Activated B cell treated with CpG ODN at 0.5 μM for 24 hours (primary cell): Measurements from ENCODE around the gene BARHL1. TPM values are rescaled to one million over a fixed set of nuclear protein-coding genes. Genes with fewer than 3 reads are reported as not detected.

Experiments
- ATAC-seq: fragments of 200-7000 bp; cut with Tn5 transposase; one replicate; pipeline ENCODE4 v1.10.0; 2021; ENCODE audit warnings: low read depth, mild to moderate bottlenecking, moderate library complexity
- CTCF ChIA-PET: fragments of 350-600 bp; sonication (Branson Sonifier 250); formaldehyde crosslinking; loops from one replicate; lab custom pipeline; 2021; ENCODE audit warnings: antibody characterized with exemption; lab: Charles Lee
- POLR2A ChIA-PET: fragments of 350-600 bp; sonication (Branson Sonifier 250); formaldehyde crosslinking; loops from one replicate; lab custom pipeline; 2021; ENCODE audit warnings: antibody characterized with exemption; lab: Charles Lee
- DNase-seq: peaks from one replicate; pipeline ENCODE4 v3.0.0; 2022
- H3K27ac Mint-ChIP-seq: one replicate; pipeline ENCODE4 v1.8.0; 2020; ENCODE audit warnings: mixed read lengths
- H3K27me3 Mint-ChIP-seq: one replicate; pipeline ENCODE4 v1.8.0; 2021; ENCODE audit warnings: mixed read lengths
- H3K36me3 Mint-ChIP-seq: one replicate; pipeline ENCODE4 v1.8.0; 2021; ENCODE audit warnings: low read depth, mixed read lengths
- H3K4me1 Mint-ChIP-seq: one replicate; pipeline ENCODE4 v1.8.0; 2021; ENCODE audit warnings: mixed read lengths
- H3K4me3 Mint-ChIP-seq: one replicate; pipeline ENCODE4 v1.8.0; 2020; ENCODE audit warnings: mild to moderate bottlenecking, mixed read lengths
- H3K9me3 Mint-ChIP-seq: one replicate; pipeline ENCODE4 v1.8.0; 2020; ENCODE audit warnings: mixed read lengths
- intact Hi-C: fragments of 100-400 bp; cut with micrococcal nuclease; formaldehyde crosslinking; loops from one replicate; pipeline ENCODE4 v1.15.1; 2024
- total RNA-seq: library from RNA; stranded (reverse); gene quantifications from 2 replicates; pipeline ENCODE4 v1.2.3, GENCODE V29; 2022
- TF ChIP-seq, protein P1 (sequence below): fragments of 200-600 bp; IDR thresholded peaks from one replicate; pipeline ENCODE4 v1.8.0; 2022; ENCODE audit warnings: antibody characterized with exemption, mild to moderate bottlenecking

BARHL1 gene
- not detected in 2 replicates for total RNA-seq

DNA sequence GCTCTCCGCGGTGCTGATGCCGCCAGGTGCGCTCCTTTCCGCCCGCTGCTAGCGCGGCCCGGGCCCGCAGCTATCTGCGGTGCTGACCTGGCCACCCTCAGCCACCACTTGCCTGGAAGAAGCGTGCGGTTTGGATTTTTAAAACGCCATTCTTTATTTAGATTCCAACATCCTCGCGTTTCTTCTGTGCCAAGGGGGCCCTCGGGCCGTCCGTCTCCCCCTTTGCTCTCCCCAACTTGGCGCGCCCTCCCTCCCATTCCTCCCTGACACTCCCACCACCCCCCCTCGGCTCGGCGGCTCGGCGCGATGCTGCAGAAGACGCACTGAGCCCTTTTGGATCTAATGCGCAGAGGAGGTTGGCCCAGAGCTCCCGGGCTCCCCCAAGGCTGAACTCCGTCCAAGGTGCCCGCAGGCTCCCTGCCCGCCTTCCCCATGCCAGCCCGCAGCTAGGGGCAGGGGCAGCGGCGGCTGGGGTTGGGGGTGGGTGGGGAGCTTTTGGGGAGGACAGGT lies at the start of gene BARHL1:
Gene BARHL1, plus strand, starts transcription at position 331 of the 510 bp plus-strand sequence. CDS start 192 bp downstream, outside the sequence.
- H3K4me3 Mint-ChIP-seq, result peak within 1 kb of the TSS; percentile 53
- POLR2A ChIA-PET, result no interaction called here
- DNase-seq, result no peak
- H3K36me3 Mint-ChIP-seq, result no peaks in the 10 kb centered on the region
- H3K27ac Mint-ChIP-seq, result no peak within 1 kb of the TSS
- peaks cover 47% of the 10 kb centered on the region for H3K27me3 Mint-ChIP-seq
- CTCF ChIA-PET, result no interaction called here
- H3K9me3 Mint-ChIP-seq, result no peaks in the 10 kb centered on the region
- intact Hi-C loops, result no loop called here
- H3K4me1 Mint-ChIP-seq, result peaks cover 17% of the 10 kb centered on the region
- no peak for ATAC-seq
- TF ChIP-seq, protein P1, sequence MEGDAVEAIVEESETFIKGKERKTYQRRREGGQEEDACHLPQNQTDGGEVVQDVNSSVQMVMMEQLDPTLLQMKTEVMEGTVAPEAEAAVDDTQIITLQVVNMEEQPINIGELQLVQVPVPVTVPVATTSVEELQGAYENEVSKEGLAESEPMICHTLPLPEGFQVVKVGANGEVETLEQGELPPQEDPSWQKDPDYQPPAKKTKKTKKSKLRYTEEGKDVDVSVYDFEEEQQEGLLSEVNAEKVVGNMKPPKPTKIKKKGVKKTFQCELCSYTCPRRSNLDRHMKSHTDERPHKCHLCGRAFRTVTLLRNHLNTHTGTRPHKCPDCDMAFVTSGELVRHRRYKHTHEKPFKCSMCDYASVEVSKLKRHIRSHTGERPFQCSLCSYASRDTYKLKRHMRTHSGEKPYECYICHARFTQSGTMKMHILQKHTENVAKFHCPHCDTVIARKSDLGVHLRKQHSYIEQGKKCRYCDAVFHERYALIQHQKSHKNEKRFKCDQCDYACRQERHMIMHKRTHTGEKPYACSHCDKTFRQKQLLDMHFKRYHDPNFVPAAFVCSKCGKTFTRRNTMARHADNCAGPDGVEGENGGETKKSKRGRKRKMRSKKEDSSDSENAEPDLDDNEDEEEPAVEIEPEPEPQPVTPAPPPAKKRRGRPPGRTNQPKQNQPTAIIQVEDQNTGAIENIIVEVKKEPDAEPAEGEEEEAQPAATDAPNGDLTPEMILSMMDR, result no peak

DNA sequence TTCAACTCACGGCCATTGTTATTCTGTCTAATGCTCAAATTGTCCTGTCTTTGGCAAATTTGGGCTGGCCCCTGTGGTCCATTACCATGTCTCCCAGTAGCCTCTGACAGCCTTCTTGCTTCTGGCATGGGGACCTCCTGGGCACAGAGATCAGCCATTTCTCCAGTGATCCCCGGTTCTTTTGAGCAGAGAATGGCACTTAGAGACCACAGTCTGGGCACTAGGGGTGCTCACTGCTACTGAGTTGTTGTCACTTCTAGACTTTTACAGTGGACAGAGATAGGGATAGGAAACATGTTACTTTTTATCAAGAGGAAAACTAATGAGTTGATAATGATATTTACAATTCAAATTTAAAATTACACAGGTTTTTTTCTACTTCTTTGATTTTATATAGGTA lies 47.6 kb upstream of the BARHL1 start:
- H3K27me3 Mint-ChIP-seq, result peaks cover 13% of the 10 kb centered on the region

DNA sequence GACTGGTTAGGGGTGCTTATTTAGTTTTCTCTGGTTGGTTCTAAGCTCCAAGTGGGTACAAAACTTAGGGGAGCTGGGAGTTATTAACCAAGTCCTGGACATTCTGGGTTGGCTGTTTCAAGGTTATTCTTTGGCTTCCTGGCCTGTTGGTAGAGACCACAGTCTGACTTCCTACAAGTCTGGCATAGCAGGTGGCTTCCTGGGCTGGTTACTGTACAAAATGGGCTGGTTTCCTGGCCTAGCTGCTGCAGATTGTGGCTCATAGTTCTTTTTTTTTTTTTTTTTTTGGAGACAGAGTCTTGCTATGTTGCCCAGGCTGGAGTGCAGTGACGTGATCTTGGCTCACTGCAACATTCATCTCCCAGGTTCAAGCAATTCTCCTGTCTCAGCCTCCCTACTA lies 46.3 kb upstream of the BARHL1 start:
- Mint-ChIP-seq H3K4me1 (no peaks in the 10 kb centered on the region), H3K27me3 (peaks cover 9% of the 10 kb centered on the region), H3K4me3 (no peak overlapping the region), H3K36me3 (no peaks in the 10 kb centered on the region), H3K9me3 (peaks cover 4% of the 10 kb centered on the region), H3K27ac (no peak overlapping the region)
- ATAC-seq (no peak), DNase-seq (no peak)
- ChIA-PET CTCF (no interaction called here), POLR2A (no interaction called here)
- TF ChIP-seq, protein P1, result no peak
- intact Hi-C loops, result no loop called here

More for the DNA sequence above, 47.6 kb upstream of the BARHL1 start:
- ATAC-seq (no peak), DNase-seq (no peak)
- no peak overlapping the region for H3K27ac Mint-ChIP-seq
- TF ChIP-seq, protein P1, result no peak
- H3K36me3 Mint-ChIP-seq, result no peaks in the 10 kb centered on the region
- no peaks in the 10 kb centered on the region for H3K4me1 Mint-ChIP-seq
- H3K9me3 Mint-ChIP-seq, result peaks cover 4% of the 10 kb centered on the region
- H3K4me3 Mint-ChIP-seq, result no peak overlapping the region
- POLR2A ChIA-PET, result no interaction called here
- CTCF ChIA-PET, result interaction anchor here (0.6 kb wide), 1 partner anchor 19 kb away, joined by 3 read pairs; no protein-coding TSS in a partner anchor
- intact Hi-C loops, result no loop called here

DNA sequence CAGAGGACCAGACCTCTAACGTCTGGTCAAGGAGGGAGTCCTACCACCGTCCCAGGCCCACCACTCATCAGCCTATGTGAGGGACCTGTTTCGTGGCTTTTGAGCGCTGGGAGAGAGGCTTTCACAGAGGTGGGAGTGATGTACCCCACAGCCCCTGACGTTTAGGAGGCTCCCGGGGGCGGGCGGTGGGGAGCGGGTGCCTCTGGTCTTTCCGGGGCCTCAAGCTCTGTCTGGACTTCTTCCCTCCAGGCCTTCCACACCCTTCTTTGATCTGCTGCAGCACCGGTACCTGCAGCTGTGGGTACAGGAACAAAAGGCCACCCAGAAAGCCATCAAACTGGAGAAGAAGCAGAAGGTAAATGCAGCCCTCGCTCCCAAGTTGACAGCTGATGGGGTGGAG lies 45.1 kb upstream of the BARHL1 start:
- TF ChIP-seq, protein P1, result no peak
- ChIA-PET POLR2A (no interaction called here), CTCF (no interaction called here)
- DNase-seq (no peak), ATAC-seq (no peak)
- intact Hi-C loops, result no loop called here
- Mint-ChIP-seq H3K4me1 (no peaks in the 10 kb centered on the region), H3K9me3 (peaks cover 4% of the 10 kb centered on the region), H3K36me3 (no peaks in the 10 kb centered on the region), H3K27ac (no peak overlapping the region), H3K4me3 (no peak overlapping the region), H3K27me3 (peaks cover 4% of the 10 kb centered on the region)

DNA sequence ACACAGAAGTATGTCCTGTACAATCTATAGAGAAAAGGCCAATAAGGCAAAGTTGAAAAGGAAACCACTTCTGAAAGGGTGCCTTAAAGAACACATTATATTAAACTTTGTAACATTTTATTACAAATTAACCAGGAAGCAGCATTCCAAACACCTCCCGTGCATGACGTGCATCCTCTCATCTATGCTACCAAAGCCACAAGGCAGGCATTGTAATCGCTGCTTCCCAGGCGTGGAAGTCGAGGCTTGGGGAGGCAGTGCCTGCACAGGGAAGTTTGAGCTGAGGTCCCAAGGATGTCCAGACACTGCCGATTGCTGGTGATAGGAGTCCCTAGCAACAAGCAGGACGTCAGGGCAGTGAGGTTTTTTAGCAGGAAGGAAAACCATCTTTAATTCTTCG lies 44.3 kb upstream of the BARHL1 start:
- H3K4me1 Mint-ChIP-seq, result no peaks in the 10 kb centered on the region
- POLR2A ChIA-PET, result no interaction called here
- intact Hi-C loops, result no loop called here

More for the DNA sequence above, 44.3 kb upstream of the BARHL1 start:
- no peak overlapping the region for H3K27ac Mint-ChIP-seq
- peaks cover 4% of the 10 kb centered on the region for H3K9me3 Mint-ChIP-seq
- no peak overlapping the region for H3K4me3 Mint-ChIP-seq
- no peak for ATAC-seq
- DNase-seq, result no peak
- peaks cover 4% of the 10 kb centered on the region for H3K27me3 Mint-ChIP-seq
- CTCF ChIA-PET, result no interaction called here
- H3K36me3 Mint-ChIP-seq, result no peaks in the 10 kb centered on the region
- TF ChIP-seq, protein P1, result no peak
